ENCODE results near the gene ZNF296. TPM values are rescaled to one million over a fixed set of nuclear protein-coding genes. Genes with fewer than 3 reads are reported as not detected.

The ZNF296 gene
- total and polyA plus RNA-seq, 2 experiments from 2014 or later: 1.2 TPM; not detected in 1

GRCh38 chr19:45045671-45046353 is 30.5 kb downstream of the ZNF296 start:
- Histone ChIP-seq H3K4me1 (ENCODE audit: insufficient read depth) (peaks cover 10% of the 10 kb centered on the region), H4K20me1 (ENCODE audit: insufficient read depth, poor library complexity, severe bottlenecking) (peaks cover 83% of the 10 kb centered on the region), H3K27me3 (no peaks in the 10 kb centered on the region), H2AFZ (no peak overlapping the region), H3K4me3 (no peak overlapping the region), H3K9me2 (replicated peaks; ENCODE audit: insufficient read depth) (no peaks in the 10 kb centered on the region), H3K9me3 (ENCODE audit: low read depth) (no peaks in the 10 kb centered on the region), H3K36me3 (replicated peaks; ENCODE audit: insufficient read depth, low read depth) (no peaks in the 10 kb centered on the region), H3K79me2 (peaks cover 95% of the 10 kb centered on the region), H3K4me2 (peak overlapping the region; percentile 63), H3K27ac (peak overlapping the region; percentile 38)
- TF ChIP-seq EZH2phosphoT487 (IDR thresholded peaks at IDR 0.05; ENCODE audit: low read depth, severe bottlenecking, unreplicated experiment) (no peak), EZH2 (IDR thresholded peaks at IDR 0.05; ENCODE audit: borderline replicate concordance) (no peak), CTCF (IDR thresholded peaks at IDR 0.05; ENCODE audit: poor library complexity) (no peak)
- DNase-seq (ENCODE audit: low spot score): peak; percentile 71
- WGBS (ENCODE audit: low lambda C conversion rate, missing lambda C conversion rate): 57% methylated on average over 14 of the region's 14 CpGs

- H3K4me1 ChIP-seq (ENCODE audit: insufficient read depth): peaks cover 10% of the 10 kb centered on the region
- 93% methylated on average over 6 of the region's 6 CpGs for WGBS (ENCODE audit: low lambda C conversion rate, missing lambda C conversion rate)
- TF ChIP-seq EZH2 (IDR thresholded peaks at IDR 0.05; ENCODE audit: borderline replicate concordance): no peak
- TF ChIP-seq CTCF (IDR thresholded peaks at IDR 0.05; ENCODE audit: poor library complexity): no peak
- TF ChIP-seq EZH2phosphoT487 (IDR thresholded peaks at IDR 0.05; ENCODE audit: low read depth, severe bottlenecking, unreplicated experiment): no peak
- no peaks in the 10 kb centered on the region for H3K9me3 ChIP-seq (ENCODE audit: low read depth)
- H3K4me3 ChIP-seq: no peak overlapping the region
- H4K20me1 ChIP-seq (ENCODE audit: insufficient read depth, poor library complexity, severe bottlenecking): peaks cover 51% of the 10 kb centered on the region
- no peak for DNase-seq (ENCODE audit: low spot score)
- no peak overlapping the region for H3K27ac ChIP-seq
- H3K79me2 ChIP-seq: peaks cover 66% of the 10 kb centered on the region
- H3K9me2 ChIP-seq (replicated peaks; ENCODE audit: insufficient read depth): no peaks in the 10 kb centered on the region
- H3K27me3 ChIP-seq: no peaks in the 10 kb centered on the region
- no peak overlapping the region for H2AFZ ChIP-seq
- no peaks in the 10 kb centered on the region for H3K36me3 ChIP-seq (replicated peaks; ENCODE audit: insufficient read depth, low read depth)
- no peak overlapping the region for H3K4me2 ChIP-seq
Observed at GRCh38 chr19:45041125-45041524, 35.2 kb downstream of the ZNF296 start.

GRCh38 chr19:45040059-45040771 is 36.1 kb downstream of the ZNF296 start:
- peak overlapping the region; percentile 82 for H3K4me2 ChIP-seq
- 90% methylated on average over 19 of the region's 19 CpGs for WGBS (ENCODE audit: low lambda C conversion rate, missing lambda C conversion rate)
- H3K36me3 ChIP-seq (replicated peaks; ENCODE audit: insufficient read depth, low read depth): no peaks in the 10 kb centered on the region
- H3K9me3 ChIP-seq (ENCODE audit: low read depth): no peaks in the 10 kb centered on the region
- peaks cover 60% of the 10 kb centered on the region for H3K79me2 ChIP-seq
- DNase-seq (ENCODE audit: low spot score): no peak
- H3K27ac ChIP-seq: no peak overlapping the region
- no peaks in the 10 kb centered on the region for H3K27me3 ChIP-seq
- no peaks in the 10 kb centered on the region for H3K9me2 ChIP-seq (replicated peaks; ENCODE audit: insufficient read depth)
- peaks cover 45% of the 10 kb centered on the region for H4K20me1 ChIP-seq (ENCODE audit: insufficient read depth, poor library complexity, severe bottlenecking)
- peaks cover 9% of the 10 kb centered on the region for H3K4me1 ChIP-seq (ENCODE audit: insufficient read depth)
- no peak overlapping the region for H3K4me3 ChIP-seq
- TF ChIP-seq CTCF (IDR thresholded peaks at IDR 0.05; ENCODE audit: poor library complexity) (no peak), EZH2 (IDR thresholded peaks at IDR 0.05; ENCODE audit: borderline replicate concordance) (no peak), EZH2phosphoT487 (IDR thresholded peaks at IDR 0.05; ENCODE audit: low read depth, severe bottlenecking, unreplicated experiment) (no peak)
- H2AFZ ChIP-seq: no peak overlapping the region
